DMS79 (cell line): ENCODE results near the gene C1orf50.

Experiments used
- DNase-seq: peaks from one replicate; lab custom pipeline; 2025; lab: John Stamatoyannopoulos, UW

Gene C1orf50

DNA sequence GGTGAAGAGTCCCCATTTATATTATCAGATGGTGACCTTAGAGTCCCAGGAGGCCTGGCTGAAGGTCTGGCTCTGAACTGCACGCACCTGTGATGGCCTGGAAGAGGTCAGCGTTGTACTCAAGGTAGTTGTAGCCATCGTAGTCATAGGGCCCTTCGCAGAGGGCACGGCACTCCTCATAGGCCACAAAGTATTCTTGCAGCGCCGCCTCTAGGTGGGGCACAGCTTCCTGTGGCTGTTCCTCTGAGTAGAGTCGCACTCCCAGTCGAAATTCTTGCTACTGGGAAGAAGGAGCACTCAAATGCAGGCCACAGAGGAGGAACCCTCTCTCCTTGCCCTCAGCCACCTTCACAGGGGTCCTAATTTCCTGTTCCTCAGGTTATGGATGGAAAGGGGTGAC lies 7.9 kb upstream of the C1orf50 start:
- DNase-seq = no peak

DNA sequence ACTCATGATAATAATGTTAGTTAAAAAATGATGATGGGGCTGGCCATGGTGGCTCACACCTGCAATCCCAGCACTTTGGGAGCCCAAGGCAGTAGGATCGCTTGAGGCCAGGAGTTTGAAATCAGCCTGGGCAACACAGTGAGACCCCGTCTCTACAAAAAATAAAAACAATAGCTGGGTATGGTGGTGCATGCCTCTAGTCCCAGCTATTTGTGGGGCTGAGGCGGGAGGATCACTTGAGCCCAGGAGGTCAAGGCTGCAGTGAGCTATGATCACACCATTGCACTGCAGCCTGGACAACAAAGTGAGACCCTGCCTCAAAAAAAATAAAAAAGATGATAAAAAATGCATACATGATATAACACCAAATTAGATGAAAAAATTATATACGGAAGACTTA lies 5.5 kb upstream of the C1orf50 start:
- no peak for DNase-seq

DNA sequence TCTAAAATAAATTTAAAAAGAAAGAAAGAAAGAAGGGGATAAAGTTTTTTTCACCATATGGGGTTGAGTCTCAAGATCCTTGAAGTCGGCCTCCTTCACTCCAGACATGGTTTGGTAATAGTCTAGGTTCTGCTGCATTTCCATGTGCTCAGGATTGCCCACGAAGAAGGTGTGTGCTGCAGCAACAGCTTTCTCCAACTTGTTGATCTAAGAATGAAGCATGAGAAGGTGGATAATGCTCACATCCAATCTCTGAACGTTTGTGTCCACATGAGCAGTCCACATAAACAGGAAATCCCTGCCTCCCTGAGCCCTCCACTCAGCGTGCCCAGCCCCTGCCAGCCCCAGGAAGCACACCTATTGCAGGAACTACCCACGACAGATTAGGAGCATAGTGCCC lies 4.8 kb upstream of the C1orf50 start:
- DNase-seq = no peak

DNA sequence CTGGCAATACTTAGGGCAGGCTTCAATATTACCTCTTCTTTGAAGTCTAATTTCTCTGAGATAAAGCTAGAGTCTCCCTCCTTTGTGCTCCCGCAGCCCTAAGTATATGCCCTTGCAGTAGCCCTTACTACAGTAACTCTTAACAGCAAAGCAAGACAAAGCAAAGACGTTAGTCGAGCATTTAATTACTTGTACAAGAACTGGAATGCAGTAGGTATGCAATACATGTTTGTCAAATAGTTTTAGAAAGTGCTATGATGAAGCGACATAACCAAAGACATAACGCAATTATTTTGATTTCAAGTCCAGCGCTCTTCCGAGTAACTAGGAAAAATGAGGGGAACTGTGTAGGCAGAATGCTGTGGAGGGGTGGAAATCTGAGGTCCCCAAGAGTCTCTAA lies 1.8 kb upstream of the C1orf50 start:
- no peak for DNase-seq

DNA sequence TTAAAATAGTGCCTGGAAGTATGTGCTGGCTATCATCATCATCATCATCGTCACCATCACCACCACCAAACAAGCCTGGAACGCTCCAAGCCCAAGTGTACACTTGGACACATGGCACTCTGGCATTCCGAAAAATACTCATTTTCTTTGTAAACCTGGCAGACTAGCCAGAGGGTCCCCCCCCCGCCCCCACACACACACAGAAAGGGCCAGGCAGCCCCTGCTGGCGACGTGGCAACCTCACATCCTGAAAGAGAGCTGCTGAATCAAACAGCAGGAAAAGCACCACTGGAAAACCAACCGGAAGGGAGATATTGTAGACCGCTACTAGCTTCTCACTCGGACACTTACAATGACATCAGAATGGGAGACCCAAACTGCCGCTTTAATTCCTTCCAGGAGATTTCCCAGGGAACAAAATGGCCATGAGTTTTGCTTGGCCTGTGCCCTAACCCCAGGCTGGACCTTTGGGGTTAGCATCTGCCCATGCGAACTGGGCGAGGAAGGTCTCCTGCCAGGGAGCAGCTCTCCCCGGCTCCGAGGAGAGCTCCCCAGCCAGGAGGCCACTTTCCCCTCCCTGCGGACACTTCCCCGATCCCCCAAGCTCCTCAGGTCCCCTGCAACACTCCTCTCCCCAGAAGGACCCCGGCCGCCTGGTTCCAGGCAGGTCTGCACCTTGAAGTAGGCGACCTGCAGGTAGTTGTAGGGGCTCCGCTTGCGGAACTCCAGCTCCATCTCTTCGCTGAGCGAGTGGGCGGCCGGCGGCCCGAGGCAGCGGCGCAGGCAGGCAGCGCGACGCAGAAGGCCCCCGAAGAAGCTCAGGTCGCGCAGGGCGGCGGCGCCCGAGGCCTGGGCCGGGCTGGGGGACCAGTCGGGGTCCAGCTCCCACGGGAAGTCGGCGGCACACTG lies 963 bp upstream of the C1orf50 start:
- peak; percentile 44 for DNase-seq

DNA sequence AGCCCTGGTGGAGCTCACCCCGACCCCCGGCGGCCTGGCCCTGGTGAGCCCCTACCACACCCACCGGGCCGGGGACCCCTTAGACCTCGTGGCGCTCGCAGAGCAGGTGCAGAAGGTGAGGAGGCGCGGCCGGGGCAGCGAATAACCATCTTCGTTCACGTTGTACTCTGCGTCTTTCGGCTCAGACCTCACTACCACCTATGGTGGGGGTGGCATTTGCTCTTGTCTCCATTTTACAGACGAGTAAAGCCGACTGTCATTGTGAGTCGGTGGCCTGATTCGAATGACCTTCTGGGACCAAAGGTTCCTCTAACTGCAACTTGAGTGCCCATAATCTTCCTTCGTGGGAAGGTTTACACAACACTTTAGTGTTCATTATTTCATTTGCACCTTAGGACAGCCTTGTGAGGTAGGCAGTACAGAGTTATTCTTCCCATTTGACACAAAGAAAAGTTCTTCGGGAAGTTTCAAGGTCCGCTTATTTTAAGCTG lies 506 bp downstream of the C1orf50 start:
- DNase-seq = peak; percentile 59

DNA sequence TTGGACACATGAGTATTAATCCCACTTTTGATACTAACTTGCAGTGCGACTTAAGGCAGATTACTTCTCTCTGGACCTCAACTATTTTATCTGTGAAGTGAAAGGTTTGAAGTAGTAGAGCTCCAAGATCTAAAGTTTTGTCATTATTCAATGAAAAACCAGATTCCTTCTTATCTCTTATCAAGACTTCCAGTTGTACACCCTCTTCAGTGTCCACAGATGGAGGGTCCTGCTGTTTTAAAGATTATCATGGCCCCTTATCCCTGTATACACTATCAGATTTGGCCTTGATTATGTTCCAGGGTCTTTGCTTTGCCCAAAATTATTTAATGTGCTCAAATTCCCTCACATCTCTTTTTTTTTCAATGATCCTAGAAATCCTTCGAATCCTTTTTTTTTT lies 1.1 kb downstream of the C1orf50 start:
- DNase-seq = no peak

DNA sequence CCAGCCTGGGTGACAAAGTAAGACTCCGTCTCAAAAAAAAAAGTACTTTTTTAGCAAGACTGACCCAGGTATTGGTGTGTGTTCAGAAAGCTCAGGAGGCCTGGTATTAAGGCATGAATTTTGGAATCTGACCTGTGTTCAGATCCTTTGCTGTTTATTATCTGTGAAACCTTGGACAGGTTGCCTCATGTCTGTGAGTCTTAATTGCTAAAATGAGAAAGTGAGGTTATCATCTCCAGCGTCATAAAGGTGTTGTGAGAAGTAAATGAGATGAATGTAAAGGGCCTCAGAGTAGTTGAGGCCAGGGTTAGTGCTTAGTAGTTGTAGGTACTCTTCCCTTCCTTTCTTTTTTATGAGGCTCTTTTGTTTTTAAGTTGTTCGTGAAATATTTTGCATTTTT lies 2.8 kb downstream of the C1orf50 start:
- DNase-seq = no peak

DNA sequence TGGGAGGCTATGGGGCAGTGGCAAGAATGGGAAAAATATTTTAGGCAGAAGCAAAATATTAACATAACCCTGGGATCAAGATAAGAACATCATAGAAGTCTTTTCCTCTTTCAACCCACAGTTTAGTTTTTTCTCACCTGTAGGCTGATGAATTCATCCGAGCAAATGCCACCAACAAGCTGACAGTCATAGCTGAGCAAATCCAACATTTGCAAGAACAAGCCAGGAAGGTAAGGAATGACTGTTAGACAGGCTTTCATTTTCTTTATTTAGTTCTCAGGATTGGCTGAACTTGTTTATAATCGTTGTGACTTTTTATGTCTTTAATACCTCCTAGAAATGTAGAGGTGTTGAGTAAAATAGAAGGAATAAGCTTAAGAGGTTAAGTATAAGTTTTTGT lies 6.4 kb downstream of the C1orf50 start:
- DNase-seq = no peak

DNA sequence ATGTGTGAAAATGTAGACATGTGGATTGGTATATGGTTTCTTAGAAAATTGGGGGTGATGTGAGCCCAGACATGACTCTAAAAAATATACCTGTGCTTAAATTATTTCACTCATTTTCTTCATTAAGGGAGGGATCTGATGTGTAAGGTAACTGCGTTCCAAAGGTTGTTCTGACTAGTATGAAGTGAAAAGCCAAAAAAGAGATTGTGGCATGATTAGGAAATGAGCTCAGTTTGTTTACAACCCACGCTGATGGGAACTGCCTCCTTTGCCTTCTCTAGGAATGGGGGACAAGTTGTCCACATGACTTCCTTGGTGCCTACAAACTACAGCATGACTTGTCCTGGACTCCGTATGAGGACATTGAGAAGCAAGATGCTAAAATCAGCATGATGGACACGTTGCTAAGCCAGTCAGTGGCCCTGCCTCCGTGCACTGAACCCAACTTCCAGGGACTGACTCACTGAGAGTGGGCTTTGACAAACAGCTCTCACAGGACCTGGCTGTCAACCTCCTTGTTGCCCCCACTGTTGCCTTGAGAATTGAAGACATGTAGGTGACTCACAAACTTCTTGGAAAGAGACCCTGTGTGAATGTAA lies 8.0 kb downstream of the C1orf50 start:
- no peak for DNase-seq

DNA sequence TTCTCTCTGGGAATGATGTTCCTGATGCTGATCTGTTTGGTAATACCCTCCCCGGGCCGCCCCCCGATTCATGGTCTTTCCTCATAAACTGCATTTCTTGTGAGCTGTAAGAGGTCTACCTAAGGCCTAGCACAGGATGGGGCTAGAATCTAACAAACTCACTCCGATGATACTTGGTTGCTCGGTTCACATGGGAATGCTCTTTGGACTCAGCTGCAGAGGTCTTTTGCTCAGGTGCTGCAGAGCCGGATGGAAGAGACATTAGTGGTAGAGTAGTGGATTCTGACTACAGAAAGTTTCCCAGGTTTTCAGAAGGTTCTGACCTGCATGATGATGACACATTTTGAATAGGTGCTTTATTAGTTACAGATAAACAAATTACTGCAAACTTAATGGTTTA lies 9.5 kb downstream of the C1orf50 start:
- no peak for DNase-seq

DNA sequence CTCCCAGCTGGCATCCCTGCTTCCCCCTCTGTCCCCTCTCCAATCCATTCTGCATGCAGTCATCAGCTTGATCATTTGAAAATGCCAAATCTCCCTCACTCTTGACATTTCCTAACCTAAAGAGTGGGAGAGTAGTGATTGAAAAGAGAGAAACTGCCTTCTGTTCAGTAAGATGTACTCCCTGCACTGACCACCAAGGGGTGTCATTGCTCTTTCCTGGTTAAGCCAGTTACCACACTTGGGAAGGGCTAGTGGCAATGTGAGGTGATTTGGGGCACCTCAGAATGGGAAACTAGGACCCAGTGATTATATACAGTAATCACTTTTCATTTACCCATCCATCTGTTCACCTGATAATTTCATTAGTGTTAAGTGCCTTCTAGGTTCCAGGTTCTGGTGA lies 10.8 kb downstream of the C1orf50 start:
- peak; percentile 9 for DNase-seq

DNA sequence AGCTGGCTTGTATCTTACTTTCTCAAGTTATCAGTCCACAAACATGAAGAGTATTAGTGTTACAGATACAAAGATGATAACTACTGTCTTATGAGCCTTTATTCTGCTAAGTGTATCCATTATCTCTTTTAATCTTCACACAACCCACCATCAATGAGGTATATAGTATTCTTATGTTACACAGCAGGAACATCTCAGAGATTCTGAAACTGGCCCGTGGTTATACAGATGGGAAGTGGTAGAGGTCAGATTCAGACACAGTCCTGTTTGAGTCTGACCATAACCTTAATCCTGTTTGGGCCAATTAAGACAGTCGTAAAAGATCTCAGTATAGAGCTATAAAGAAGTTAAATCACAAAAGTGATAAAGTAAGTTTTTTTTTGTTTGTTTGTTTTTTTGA lies 12.7 kb downstream of the C1orf50 start:
- DNase-seq = no peak

DNA sequence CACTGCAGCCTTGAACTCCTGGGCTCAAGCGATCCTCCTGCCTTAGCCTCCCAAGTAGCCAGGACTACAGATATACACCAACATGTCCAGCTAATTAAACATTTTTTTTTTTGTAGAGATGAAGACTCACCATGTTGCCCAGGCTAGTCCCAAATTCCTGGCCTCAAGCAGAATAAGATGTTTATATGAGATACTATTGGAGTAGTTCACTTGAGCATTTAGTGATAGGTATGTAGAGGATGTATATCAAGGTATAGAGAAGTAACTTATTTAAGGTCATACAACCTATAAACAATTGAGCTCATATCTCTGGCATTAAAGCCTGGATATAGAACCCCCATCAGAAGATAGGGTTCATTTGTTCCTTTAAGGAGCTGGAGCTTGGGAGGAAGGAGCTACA lies 13.1 kb downstream of the C1orf50 start:
- DNase-seq = no peak

DNA sequence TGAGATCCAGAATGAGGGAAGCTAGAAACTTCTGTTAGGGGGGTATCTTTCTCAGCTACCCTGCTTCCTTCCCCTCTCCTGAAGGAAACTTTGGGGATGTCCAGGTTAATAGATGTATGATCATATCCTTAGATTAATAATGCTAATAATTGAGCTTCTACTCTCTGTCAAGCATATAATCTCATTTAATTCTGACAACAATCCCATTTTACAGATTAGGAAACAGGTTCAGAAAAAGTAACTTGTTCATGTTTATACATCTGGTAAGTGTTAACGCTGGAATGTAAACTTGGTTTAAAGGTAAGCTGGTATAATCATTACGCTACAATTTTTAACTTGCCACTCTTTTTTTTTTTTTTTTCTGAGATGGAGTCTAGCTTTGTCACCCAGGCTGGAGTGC lies 16.0 kb downstream of the C1orf50 start:
- DNase-seq = no peak

DNA sequence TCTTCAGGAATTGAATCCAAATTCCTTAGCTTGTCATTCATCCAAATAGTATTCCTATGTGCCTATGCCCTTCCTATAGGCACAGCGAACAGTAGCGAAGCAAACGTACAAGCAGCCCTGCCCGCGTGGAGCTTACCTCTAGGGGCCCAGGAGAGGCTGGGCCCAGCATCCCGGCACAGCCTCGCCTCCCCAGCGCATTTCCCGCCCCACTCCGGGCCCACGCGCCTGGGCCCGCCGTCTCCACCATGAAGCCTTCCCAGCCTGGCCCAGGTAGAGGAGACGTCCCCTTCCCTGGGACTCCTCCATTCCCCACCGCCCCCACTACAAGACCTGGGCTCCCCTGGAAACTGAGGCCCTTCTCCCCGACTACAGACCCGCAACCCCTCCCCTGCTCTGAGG lies 17.5 kb downstream of the C1orf50 start:
- no peak for DNase-seq

DNA sequence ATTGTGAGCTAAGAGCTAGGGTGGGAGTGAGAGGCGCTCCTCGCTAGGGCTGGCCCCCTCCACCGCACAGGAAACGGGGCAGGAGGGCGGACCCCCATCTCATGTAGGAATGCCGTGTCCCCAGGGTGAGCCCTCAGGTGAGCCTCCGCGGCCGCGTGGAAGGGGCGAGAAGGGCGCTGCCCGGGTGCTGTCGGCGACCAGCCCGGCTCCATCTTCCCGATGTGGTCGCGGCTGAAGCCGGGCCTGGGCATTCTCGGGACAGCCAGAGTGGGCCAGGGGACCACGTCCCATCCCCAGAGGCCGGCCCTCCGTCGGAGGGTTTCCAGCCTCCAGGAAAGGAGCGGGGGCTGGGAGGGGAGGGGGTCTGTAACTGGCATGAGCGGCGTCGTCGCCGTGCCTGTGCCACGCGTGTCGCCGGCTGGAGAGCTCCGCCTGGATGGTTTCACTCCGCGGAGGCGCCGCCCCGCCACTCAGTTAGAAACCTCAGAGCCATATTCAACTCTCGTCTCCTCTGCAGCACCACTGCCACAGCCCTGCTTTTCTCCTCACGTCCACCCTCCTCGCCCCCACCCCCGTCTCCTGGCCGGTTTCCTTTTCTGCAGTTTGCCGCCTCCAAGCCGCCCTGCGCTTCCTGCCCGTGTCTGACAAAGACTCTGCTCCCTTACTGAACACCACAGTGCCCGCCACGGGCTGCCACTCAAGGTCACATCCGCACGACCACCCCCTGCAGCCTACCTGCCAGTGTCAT lies 18.1 kb downstream of the C1orf50 start, which contains the start of gene TMEM269:
Gene TMEM269 (plus strand): TSS at position 46 of the 748 bp plus-strand sequence. CDS start 4,903 bp downstream, outside the sequence.
- DNase-seq = no peak

DNA sequence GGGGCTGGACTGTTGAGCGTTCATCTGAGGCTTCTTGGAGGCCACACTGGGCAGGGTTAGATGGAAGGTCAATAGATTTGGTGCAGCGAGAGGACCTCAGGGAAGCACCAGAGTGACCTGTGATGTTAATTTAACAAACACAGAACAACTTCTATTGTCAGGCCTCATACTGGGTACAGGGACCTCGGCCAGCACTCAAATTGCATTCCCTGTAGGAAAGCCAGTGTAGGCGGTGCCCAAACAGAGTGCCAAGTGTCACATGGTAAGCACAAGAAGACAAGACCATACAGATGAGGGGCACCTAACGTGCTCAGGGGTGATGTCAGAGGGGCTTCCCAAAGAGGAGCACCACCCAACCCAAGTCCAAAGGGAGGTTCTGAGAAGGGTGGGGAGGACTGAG lies 19.0 kb downstream of the C1orf50 start:
- DNase-seq = no peak

DNA sequence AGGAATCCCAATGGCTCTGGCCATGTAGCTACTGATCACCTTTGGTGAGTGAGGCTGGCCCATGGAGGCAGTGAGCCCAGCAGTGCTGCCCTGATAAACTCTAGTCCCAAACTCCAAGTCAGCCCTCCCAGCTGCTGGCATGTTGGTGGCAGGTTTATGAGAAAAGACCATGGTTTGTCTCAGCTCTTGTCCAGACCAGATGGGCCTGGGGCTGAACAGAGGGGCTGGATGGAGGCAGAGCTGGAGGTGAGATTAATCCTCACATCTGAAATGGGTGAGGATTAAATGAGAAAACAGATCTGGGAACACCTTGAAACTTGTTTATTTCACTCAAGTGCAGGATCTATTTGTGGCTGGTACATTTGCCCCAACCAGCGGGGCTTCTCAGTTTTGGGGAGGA lies 21.0 kb downstream of the C1orf50 start:
- DNase-seq = no peak

DNA sequence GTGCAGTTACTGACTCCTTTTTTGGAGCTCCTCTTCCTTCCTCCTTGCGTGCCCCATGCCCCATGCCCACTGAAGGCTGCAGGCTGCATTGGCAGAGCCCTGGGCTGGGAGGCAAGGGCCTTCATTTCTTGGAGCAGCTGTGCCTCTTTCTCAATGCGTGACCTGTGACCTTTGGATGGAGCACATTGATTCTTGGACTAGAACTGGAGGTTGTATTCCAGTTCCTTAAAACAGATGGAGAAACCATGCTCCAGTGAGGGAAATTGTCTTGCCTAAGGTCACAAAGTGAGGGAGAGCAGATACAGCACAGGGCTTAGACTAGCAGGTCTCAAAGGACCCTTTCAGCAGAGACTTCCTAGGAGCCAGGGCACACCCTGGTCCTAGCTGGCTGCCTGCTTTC lies 26.8 kb downstream of the C1orf50 start:
- no peak for DNase-seq

DNA sequence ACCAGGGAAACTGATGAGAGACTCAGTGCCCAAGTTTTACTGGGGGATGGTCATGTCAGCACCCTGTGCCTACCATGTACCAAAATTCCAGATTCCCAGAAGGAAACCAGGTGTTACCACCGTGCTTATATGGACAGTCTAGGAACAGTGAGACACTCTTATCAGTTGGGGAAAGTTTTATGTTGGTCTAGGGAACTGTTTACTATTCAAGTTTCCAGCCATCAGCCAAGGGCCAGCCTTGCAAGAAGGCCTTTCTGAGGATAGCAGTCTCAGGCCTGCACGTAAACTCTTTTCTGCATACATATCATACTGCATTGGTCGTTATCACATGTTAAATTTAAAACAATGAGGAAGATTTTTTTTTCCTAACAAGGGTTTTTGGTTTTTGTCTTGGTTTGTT lies 30.4 kb downstream of the C1orf50 start:
- no peak for DNase-seq

DNA sequence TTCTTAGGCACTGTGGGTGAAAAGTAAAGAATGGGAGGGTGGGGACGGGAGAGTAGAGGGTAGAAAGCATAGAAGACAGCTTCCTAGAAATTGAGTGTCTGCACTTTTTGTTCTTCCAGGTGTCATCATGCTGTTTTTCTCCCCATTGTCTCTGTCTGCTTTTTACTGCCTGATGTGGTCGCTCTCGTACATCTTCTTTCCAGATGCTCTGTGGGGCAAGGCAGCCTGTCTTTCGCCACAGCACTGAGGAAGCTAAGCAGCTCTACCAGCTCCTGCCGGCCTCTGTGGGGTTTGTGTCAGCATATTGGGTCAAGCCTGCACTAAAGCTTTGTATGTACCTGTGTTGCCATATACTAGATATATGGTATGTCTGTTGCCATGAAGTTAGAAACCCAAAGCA lies 30.9 kb downstream of the C1orf50 start:
- DNase-seq = no peak
